Stimulated activated naive CD8-positive, alpha-beta T cell treated with anti-CD3 and anti-CD28 coated beads, Interleukin-15, Interleukin-2, amounts not matched to agents 100 U/mL and 50 U/mL, for 24 hours (primary cell): ENCODE measurements around the gene SFRP4.
"Not testable (repeated sequence)": the region's sequence is repeated elsewhere in the genome, so short reads cannot be mapped to it uniquely, and the experiment has no call there.

Source experiments
- ATAC-seq: fragments of 150-1000 bp; cut with Tn5 transposase; one replicate; pipeline ENCODE4 v1.10.0; 2021
- DNase-seq: peaks from one replicate; pipeline ENCODE4 v3.0.0; 2021

The SFRP4 gene

DNA sequence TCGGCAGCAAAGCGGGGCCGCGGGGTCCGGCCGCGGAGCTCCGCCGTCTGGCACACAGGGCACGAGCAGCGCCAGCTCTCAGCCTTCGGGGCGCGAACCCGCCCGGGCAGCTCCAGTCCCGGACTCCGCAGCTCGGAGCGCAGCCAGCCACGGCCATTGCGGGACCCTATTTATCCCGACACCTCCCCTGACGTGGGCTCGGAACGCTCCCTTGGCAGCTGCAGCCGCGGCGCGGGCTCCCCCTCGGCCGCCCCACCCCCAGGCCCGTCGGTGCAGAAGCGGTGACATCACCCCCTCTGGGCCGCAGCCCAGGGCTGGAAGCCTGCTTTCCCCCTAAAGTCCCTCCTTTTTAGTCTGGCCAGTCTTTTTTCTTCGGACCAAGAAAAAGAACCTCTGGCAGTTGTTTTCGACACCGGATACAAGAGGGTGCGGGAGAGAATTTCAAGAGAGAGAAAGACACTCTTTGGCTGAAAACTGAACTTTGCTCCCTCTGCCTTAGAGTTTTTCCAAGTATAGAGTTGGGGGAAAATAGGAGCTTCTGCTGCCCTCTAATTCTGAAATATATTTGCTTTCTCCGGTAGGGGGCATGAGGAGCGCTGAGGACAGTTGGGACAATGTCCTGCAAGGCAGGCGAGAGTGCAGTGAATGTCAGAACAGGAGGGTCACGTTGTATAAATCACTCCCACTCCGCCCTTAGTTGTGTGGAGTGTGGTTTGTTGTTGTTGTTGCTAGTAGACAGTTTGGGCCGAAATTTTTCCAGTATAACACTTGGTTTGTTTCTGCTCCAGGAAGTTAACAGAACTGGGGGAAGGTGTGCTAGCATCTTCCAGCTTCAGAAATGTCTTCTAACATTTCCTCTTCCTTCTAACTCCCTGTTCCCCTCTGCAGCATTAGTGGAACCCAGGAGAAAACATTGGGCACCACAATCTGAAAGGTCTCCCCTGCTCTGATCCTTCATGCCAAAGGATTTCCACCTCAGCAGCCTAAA lies at the start of gene SFRP4:
SFRP4 (minus strand) TSS at position 145 of the 988 bp plus-strand sequence. CDS start 280 bp downstream, outside the sequence.
- ATAC-seq = no peak
- peak; percentile 18 for DNase-seq

DNA sequence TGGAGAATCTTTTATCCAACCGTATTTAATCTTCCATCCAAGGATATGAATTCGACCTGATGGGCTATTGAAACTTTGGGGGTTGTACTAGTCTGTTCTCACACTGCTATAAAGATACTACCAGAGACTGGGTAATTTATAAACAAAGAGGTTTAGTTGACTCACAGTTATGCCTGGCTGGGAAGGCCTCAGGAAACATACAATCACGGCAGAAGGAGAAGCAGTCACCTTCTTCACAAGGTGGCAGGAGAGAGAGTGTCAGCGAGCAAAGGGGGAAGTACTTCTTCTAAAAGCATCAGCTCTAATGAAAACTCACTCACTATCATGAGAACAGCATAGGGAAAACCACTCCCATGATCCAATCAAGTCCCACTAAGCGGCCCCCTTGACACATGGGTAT lies 47.6 kb upstream of the SFRP4 start:
- ATAC-seq = no peak
- no peak for DNase-seq

DNA sequence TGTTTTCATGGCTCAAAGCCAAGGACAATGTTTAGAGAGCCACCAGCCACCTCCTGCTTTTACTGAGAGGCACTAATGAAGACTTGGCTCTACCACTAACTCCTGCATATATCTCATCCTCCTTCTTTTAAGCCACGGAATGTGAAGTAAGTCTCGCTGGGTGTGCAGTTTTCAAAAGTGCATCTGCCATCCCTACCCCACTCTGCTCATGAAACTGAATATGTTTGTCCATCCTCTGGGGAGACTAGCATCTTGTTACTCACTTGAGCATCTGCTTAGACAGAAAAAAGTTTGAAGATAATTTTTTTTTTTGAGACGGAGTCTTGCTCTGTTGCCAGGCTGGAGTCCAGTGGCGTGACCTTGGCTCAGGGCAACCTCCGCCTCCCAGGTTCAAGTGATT lies 44.6 kb upstream of the SFRP4 start:
- ATAC-seq = no peak

DNA sequence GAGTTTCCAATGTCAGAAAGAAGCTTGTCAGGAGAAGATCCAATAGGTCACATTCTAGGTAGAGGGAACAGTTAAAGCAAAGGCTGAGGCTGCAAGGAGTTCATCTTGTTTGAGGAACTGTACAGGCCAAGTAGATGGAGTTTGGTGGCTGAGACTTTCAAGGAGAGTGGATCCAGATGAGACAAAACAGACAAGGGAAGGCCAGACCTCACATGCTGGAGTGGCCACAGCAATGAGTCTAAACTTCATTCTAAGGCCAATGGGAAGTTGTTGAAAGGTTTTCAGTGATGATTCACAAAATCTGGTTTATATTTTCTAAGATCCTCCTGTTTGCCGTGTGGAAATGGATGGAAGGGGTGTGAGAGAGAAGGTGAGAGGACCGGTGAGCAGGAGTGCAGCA lies 43.9 kb upstream of the SFRP4 start:
- ATAC-seq = no peak
- DNase-seq = no peak

More for the DNA sequence above, 44.6 kb upstream of the SFRP4 start:
- no peak for DNase-seq

DNA sequence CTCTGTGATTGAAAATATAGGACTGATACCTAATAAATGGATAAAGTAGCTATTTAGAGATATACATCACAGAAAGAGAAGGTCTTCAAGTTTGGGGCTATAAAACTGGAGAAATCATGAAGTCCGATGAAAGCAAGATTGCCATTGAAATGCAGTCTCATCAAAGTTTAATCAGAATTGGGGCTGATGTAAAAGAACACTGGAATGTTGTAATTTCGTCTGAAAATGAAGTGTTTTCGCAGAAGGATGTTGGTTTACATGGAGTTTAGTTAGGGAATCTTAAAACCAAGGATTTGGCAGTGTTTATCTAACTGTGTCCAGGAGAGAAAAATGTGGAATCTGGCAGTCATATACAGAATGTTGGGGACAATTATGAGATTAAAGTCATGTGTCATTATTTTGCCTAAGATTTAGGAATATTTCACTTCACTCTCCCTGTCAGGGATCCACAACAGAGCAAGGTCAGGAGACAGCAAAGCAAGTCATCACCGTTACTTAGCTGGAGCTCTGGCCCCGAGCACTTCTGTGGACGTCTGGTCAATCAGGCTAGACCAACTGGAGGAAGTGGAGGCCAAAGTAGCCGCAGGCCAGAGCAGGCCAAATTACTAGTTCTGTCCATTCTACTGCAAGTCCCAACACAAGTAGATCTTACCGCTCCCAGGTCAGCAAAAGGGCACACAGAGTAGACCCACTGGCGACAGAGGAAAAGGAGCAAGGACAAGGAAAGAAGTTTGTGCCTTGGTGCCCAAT lies 40.8 kb upstream of the SFRP4 start:
- DNase-seq (no peak), ATAC-seq (no peak)

DNA sequence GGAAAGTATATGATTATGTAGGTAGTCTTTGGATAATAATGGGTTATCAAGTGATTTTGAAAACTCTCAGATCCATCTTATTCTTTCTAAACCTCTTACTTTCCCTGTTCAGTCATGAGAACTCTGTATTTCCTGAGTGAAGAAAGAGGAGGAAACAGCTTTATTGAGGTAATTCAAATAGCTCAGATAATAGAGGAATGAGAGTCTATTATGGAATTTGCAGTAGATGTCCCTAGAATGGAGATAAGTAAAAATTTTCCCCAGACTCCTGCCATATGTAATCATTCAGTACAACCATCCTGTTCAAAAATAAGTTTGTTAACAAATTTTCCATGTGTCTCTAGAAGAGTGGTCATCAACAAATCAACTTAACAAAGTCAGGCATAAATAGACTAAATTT lies 40.2 kb upstream of the SFRP4 start:
- ATAC-seq (no peak), DNase-seq (no peak)

DNA sequence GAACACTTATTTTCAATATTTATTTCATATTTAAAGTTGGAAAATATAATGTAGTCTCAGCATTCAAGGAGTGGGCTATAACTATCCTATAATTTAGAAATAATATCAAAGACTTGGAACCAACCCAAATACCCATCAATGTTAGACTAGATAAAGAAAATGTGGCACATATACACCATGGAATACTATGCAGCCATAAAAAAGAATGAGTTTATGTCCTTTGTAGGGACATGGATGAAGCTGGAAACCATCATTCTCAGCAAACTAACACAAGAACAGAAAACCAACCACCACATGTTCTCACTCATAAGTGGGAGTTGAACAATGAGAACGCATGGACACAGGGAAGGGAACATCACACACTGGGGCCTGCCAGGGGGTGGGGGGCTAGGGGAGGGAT lies 37.6 kb upstream of the SFRP4 start:
- not testable (repeated sequence) for ATAC-seq, DNase-seq

DNA sequence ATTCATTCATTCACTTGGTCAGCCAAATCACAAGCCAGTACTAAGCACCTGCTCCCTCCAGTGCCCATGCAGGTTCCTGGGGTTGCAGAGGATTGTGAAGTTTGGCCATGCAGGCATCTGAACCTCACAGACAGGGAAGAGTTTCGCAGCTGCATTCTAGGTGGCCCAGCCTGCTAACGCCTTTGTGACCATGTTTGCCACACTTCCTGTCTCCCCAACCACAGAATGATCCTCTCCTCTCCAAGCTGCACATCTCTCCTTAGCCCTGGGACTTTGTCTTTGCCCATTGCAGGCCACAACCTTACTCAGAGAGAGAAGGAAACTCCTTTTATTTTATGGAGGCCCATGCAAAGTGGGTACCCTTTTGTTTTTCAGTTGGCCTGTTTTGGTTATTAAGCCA lies 35.6 kb upstream of the SFRP4 start:
- no peak for ATAC-seq
- no peak for DNase-seq

DNA sequence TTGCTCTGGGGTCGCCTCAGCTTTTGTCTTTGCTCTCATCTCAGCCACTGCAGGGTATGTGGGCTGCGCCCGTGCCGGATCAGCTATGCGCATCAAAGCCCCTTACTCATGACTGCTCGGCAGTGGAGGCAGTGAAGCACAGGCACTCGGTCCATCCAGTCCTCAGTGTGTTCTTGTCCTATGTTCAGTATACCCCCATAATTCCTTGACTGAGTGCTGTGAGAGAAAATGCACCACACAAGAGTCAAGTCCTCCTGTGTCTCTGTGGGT lies 31.3 kb upstream of the SFRP4 start:
- DNase-seq = no peak
- ATAC-seq = no peak

DNA sequence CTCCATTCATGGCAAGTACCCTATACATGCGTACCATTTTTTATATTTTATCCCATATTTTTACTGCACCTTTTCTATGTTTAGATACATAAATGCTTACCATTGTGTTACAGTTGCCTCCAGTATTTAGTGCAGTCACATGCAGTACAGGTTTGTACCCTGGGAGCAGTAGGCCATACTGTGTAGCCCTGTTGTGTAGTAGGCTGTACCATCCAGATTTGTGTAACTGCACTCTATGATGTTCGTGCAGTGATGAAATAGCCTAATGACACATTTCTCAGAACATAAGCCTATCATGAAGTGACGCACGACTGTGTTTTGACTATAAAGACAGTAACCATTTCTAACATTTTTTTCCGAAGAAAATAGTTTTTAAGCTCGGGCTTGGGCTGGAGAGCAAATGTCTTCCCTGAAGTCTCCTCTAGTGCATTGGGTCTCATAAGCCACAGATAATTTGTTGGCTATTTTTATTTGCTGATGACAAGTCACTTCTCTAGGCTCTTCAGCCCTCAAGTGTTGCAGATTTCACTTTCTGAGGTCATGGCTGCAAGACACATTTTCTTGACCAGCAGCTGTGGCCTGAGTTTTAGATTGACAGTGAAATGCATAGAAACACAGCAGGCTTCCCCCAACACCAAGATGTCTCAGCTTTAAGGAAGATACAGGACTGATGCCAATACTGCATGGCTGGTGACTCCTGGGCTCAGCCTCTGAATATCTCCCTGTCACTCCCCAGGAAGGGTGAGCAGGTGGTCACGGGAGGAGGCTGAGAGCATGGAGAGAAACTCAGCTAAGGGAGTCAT lies 30.7 kb upstream of the SFRP4 start:
- ATAC-seq = no peak
- no peak for DNase-seq

DNA sequence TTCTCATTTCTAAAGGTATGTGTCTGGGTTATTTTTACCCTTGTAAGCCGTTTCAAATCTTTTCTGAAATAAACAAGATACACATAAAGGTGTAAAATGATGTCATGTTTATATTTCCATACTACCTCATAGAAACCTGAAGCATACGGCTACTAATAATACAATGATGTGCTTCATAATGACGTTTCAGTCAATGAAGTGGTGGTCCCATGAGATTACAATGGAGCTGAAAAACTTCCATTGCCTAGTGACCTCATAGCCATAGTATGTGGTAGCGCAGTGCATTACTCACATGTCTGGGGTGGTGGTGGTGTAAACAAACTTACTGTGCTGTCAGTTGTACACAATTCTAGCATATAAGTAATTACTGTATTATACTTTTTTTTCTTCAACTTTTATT lies 28.7 kb upstream of the SFRP4 start:
- DNase-seq (no peak), ATAC-seq (no peak)

DNA sequence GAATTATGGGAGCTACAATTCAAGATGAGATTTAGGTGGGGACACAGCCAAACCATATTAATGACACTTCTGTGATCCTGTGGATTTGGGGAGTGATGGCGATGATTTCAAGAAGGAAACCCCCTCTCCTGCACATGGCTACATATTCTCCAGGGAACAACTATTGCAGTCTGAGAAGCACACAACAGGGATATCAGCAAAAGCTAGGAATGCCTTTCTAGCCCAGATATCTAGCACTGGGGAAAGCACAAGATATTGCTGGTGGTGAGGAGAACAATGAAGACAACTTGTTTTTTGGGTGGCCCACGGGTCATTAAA lies 28.1 kb upstream of the SFRP4 start:
- ATAC-seq = no peak

DNA sequence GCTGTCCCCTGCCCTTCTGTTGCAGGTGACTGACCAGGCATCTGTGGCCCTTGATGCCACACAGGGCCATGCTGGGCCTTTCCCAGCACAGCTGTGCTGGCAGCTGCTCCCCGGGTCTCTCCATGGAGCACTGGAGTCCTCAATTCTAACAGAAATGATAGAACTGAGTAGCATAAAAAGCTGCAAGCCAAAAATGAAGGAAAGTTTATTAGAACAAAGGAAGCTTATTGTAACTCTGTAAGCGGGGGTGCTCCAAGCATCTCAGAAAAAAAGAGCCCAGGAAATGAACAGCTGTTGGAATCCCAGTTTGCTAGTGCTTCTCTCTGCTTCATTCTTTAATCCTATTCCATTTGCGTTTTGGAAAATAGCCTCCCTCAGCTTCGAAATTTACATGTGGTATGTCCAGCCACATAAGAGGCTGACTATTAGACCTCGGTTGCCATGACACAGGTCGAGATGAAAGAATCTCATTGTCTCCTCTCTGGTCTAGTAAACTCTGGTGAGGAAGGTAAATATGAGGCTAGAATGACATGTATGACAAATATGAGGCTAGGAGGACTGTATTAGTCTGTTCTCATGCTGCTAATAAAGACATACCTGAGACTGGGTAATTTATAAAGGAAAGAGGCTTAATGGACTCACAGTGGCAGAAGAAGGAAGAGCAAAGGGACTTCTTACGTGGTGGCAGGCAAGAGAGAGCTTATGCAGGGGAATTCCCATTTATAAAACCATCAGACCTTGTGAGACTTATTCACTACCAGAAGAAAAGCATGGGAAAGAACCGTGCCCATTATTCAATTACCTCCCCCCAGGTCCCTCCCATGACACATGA lies 27.5 kb upstream of the SFRP4 start:
- no peak for ATAC-seq

More for the DNA sequence above, 28.1 kb upstream of the SFRP4 start:
- no peak for DNase-seq

DNA sequence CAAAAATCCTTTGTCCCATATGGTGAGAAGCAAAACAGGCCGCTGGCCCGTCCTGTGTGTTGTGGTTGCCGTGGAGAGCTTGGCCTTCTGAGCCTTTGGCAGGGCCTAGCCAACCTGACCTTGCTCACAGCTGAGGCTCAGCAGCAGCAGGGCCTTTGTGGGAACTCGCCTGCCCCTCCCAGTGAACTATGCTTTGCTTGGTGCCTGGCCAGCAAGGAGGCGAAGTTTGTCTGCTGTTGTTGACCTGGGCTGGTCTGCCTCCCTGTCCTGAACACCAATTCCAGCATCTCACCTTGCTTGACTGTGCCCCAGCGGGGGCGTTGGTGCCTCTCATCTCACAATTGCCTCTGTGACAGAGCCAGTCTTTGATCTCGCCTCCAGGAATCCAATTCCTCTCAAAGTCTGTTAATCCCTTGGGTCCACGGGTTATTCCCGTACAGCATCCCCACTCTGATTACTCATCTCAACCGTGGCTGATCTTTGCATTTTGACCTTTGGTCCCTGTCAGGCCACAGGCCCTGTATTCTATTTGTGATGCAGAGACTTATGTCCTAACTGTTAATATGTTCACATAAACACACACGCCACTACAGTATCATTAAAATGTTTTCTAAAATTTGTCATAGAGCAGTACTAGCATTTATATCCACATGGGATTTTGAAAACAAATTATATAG lies 26.5 kb upstream of the SFRP4 start:
- ATAC-seq (no peak), DNase-seq (no peak)

More for the DNA sequence above, 27.5 kb upstream of the SFRP4 start:
- no peak for DNase-seq

DNA sequence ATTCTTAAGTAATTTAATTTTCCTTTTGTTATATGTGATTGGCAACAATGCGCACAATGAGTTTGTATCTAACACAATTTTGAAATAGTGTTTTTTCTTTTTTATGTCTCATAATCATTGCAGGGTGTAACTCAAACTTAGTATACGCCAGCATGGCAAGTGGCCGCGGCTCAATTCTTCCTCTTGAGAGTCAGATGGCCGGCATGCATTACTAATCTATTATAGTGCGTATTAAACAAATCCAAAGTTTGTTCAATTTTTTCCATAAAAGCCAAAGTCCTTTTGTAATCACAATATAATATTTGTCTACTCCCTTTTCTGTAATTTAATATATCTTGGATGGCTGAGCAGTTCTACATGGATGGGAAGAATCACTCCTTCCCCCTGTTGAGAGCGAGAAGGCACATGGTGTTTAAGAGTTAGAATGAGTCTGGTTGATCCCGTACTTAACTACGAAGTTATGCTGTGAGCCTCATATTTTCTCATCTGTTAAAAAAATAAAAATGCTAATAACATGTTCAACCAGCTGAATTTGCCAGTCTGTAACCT lies 16.5 kb upstream of the SFRP4 start:
- ATAC-seq (no peak), DNase-seq (no peak)

DNA sequence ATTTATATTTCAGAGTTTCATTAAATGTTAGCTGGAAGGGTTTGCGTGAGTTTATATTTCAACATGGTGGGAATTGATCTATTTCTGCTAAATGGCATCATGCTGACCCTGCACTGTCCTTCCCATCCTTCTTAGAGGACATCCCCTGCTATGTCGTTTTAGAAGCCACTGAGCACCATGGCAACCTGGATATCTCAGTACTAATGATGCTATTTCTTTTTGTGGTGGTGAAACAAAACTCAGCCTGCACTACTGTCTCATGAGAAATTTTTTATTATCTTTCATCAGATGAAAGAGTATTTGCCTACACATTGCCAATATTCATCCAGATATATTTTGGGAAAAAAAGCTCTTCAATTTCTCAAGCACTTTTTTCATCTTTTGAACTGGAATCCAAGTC lies 15.9 kb upstream of the SFRP4 start:
- DNase-seq (no peak), ATAC-seq (no peak)

DNA sequence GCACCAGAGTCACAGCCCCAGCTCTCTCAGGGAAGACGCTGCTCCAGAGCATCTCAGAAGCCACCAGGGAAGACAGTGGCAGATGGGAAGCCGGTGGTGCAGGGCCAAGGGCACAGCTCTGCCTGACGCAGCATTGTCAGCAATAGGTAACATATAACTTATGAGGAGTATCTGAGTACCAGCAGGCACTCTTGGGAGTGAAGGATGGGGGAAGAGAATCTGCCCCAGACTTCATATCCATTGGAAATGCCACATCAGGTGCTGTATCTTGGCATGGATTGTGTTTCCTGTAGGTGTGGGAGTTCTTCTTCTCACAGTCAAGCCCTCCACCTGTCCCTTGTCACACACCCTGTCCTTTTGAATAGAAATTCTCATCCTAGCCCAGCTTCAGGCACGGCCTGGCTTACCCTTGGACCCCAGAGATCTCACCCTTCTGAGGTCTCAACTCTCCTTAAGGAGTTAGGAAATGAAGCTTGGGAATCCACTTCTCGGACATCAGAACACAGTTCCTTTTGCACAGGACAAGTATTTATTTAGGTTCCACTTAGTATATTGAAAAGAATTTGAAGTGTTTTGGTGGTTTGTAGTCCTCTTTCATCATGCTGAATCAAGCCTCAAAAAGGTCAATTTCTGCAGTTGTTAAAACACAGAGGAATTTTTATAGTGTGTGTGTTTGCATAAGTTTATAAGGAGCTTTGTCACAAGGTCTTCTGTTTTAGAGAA lies 13.8 kb upstream of the SFRP4 start:
- no peak for ATAC-seq
- DNase-seq = no peak

DNA sequence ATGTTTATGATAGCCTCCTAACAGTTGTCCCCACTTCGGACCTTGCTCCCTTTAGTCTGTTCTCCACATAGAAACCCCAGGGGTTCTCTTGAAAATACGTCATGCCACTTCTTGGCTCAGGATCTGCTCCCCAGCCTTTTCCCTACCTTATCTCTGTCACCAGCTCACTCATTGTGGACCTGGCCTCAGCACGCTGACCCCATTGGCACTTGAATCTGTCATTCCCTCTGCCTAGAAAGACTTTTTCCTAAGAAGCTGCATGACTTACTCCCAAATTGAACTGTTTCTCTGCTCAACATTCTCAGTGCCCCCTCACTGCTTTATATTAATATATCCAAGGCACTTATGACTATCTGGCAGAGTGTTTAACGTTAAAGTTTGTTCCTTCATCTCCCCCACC lies 12.3 kb upstream of the SFRP4 start:
- DNase-seq (no peak), ATAC-seq (no peak)

DNA sequence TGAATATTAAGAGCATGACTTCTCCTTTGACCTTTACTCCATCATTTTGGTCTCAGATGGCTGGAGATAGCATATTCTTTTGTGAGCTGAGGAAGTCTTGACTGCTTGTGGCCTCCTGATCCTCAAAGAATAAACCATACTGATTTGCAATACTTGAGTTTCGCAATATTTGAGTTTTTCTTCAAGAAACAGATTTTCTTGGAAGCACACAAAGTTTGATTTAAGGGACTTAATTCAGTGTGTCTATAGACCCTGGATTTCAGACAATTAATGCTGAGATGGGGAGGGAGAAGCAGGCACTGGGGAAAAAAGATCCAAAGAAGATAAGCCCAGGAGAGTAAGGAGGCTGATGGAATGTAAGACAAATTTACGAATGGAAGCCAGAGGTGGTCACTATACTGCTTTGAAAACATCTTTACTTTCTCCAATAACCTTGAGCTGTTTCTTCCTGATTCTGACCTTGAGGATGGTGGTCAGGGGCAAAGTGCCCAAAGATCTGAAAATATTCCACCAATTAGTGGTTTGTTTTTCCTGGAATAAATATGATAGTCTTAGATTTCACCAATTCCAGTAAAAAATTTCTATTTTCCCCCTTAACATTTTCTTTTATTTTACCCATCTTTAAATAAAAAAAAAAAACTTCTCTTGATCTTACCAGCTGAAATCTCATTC lies 11.3 kb upstream of the SFRP4 start:
- no peak for DNase-seq
- no peak for ATAC-seq

DNA sequence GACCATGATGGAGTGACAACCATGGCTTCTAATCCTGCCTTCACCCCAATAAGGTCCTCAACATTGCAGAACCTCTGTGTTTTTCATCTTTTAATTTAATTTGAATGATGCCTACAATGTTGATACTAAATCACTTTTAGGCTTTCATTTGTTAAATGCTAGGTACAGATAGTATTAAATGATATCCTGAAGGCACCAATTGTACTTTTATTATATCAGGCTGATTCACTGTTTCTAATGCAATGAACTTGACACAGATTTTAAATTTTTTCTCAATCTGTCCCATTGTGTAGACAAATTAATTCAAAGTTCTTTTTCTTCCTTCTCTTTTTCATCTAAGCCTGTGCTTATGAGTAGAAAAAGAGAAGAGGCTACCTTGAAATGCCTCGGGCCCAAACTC lies 9.0 kb upstream of the SFRP4 start:
- no peak for ATAC-seq
- no peak for DNase-seq
